ENCODE results near the gene SLC30A3.
"Not testable (repeated sequence)": the region's sequence is repeated elsewhere in the genome, so short reads cannot be mapped to it uniquely, and the experiment has no call there.

The SLC30A3 gene

DNA sequence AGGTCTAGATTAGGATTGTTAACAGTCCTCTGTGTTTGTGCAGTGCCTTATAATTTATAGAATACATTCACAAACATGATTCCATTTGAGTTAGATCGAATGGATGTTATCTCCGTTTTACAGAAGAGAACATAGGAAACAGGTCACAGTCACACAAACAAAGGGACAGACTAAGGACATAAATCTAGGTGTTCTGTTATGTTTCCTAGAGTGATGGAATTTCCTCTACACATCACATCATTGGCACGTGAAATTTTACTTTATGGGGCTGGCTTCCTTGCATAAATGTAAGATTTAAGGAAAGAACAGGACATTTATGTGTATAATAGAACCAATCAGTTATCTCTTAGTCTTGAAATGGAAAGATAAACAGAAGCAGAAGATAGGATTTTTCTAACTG, 25.8 kb upstream of the SLC30A3 start:
- DNase-seq (ENCODE audit: low read depth in 3 of 3, low spot score in 1 of 3), result no peak

DNA sequence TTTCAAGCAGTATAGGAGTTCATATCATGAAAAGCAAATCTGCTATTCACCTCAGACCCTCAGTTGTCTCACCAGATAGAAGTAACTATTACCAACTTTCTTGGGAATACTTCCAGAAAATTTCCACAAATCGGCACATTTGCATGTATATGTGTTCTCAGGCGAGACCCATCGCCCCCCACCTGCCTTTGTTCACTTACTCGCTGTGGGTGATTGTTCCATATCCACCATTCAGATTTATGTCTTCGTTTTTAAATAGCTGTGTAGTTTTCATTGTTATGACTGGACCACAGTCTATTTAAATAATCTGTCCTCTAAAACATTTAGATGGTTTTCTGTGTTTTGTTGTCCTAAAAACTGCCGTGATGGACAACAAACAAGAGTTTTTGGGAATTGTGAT, 22.6 kb upstream of the SLC30A3 start:
- DNase-seq (ENCODE audit: low read depth in 3 of 3, low spot score in 1 of 3), result no peak

DNA sequence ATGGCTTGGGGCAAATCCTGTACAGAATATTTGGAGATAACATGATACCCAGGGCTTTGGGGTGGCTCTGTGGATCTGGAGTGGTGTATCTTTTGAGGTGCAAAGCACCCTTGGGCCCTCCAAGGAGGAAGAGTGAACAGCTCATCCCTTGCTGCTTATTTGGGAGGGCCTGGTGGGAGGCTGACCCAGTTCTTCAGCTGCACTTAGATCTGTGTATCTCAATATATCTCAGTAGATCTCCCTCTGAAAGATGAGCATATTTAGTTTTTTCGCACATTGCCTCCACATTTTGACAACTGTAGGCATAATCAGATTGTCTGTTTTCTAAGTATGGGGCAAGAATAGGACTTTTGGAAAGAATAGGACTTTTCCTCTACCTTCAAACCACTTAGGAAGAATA, 22.1 kb upstream of the SLC30A3 start:
- no peak for DNase-seq (ENCODE audit: low read depth in 3 of 3, low spot score in 1 of 3)

DNA sequence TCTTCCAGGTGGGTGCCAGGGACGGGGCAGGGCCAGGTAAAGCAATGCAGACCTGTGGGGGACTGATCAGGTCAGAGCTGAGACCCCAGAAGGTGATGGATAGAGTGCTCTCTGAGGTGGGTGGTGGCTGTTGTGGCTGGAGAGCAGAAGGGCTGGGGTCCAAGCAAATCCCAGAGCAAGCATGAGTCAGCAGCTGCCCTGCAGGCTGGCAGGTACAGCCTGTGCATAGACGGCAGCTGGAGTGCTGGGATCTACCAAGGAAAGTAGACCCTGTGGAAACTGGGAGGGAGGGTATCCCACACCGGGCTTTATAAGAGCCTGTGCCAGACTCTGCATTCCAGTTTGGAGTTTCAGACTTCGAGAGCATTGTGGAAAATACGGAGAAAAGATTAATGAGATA, 20.0 kb upstream of the SLC30A3 start:
- DNase-seq (ENCODE audit: low read depth in 3 of 3, low spot score in 1 of 3), result no peak

DNA sequence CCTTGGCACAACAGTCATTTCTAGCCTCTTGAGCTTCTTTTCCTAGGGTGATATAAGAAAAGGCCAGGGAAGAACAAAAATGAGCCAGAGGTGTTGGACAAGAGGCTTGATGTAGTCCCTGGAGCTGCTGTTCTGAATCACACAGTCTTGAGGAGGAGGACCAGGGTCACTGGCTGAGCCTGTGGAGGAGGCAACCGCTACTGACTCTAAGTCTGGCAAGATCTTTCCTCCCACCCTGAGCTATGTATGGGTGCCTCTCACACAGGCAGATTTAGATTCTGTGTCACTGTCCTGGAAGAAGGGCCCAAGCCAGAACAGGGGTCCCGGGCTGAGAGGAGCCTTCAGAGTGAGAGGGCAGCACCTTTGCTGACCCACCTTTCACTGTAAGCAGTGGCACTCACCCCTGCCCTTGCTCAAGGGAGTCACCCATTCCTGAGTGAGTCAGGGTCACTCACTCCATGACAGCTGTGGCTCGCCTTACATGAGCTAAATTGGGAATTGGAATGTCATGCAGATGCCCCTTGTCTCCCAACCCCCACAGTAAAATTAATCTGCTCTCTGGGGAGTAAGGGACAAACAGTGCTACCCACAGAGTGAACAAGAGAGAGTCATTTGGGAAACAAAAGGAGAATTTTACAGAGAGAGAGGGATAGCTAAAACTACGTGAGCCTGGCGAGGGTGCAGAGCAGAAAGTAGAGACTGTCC, 19.2 kb upstream of the SLC30A3 start, which contains the start of gene TRIM54:
TRIM54 (plus strand) TSS at position 575 of the 705 bp plus-strand sequence. CDS start 303 bp downstream, outside the sequence.
- DNase-seq (ENCODE audit: low read depth in 3 of 3, low spot score in 1 of 3), result no peak

DNA sequence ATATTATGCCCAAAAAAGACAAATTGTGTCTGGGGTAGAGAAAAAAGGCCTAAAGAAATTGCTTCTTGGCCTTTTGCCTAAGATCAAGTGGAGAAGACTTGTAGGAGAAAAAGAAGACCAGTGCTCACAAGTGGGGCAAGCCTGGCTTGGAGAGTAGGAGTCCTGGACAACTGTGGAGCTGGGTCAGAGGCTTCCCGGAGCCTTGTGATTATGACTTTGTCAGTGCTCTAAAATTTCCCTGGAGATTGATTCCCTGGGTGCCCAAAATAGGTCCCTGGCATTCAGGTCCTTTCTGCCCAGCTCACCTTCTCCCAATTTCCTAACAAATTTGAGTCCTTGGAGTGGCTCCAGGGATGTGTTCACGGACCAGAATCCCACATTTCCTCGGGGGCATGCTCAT, 18.6 kb upstream of the SLC30A3 start:
- DNase-seq (ENCODE audit: low read depth in 3 of 3, low spot score in 1 of 3), result no peak

DNA sequence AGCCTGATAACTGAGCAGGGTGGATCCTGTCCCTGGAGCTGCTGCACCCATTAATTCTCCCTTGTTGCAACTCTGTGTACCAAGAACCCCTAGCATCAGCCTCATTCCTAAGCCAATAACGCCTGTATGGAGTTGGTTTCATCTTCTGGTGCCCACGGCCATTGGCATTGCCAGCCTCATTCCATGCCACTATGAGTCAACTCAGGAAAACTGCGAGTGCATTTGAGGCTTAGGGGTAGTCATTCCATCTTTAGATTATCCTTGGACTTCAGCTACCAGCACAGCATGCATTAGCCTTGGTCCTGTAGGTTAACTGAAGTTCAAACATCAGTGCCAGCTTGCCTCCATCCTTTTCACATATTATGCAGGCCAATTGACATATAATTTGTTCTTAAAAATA, 18.0 kb upstream of the SLC30A3 start:
- no peak for DNase-seq (ENCODE audit: low read depth in 3 of 3, low spot score in 1 of 3)

DNA sequence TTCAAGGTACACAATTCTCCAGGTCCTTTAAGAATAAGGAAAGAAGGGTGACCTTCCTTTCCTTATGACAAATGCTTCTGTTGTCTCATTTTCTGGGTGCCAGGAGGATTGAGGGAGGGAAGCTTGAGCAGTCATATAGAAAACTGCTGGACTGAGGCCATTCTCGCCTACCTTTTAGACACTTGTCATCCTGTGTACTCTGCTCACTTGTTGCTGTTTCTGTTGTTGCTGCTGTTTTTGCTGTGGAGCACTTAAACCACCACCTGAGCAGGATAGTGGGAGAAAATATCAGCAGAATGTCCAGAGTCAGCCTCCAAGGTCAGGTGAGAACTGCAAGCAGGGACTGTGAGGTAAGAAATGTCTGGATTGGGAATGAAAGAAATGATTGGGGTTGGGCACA, 15.2 kb upstream of the SLC30A3 start:
- no peak for DNase-seq (ENCODE audit: low read depth in 3 of 3, low spot score in 1 of 3)

DNA sequence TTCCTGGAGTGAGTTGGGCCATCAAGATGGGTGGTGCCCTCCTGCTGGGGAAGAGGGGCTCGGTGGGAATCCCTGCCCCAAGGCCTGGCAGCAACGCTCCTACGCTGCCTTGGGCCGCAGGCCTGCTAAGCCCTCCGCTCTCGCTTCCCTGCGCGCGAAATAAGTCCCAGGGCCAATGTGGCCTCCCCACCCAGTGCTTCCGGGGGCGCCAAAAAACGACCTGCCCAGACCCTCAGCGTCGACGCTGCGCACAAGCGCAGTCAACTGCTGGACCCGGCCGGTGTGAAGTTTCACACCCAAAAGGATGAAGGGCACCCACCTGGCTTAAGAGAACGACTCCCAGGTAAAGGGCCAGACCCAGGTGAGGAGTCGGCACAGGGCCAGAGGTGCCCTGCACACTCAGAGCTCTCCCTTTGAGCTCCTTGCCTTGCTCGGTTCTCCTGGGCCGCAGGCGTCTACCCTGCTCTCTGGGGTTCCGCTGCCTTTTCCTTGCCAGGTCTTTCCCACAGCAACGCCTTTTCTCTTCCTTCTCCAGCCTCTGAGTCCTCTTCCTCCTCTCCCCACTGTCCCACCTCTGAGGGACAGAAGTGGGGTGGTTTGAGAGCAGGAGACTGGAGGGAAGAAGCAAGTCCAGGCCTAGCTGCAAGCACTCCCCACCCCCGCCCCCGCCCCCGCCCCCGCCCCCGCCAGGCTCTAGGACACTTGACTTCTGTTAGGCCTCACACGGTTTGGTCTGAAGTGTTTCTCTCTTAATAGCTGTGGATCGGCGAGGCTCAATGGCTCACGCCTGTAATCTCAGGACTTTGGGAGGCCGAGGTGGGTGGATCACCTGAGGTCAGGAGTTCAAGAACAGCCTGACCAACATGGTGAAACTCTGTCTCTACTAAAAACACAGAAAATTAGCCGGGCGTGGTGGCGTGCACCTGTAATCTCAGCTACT, 12.6 kb upstream of the SLC30A3 start, which contains the start of gene DNAJC5G:
DNAJC5G (plus strand) TSS at position 223 of the 940 bp plus-strand sequence. CDS start 1,296 bp downstream, outside the sequence.
- DNase-seq (ENCODE audit: low read depth in 3 of 3, low spot score in 1 of 3), result no peak

DNA sequence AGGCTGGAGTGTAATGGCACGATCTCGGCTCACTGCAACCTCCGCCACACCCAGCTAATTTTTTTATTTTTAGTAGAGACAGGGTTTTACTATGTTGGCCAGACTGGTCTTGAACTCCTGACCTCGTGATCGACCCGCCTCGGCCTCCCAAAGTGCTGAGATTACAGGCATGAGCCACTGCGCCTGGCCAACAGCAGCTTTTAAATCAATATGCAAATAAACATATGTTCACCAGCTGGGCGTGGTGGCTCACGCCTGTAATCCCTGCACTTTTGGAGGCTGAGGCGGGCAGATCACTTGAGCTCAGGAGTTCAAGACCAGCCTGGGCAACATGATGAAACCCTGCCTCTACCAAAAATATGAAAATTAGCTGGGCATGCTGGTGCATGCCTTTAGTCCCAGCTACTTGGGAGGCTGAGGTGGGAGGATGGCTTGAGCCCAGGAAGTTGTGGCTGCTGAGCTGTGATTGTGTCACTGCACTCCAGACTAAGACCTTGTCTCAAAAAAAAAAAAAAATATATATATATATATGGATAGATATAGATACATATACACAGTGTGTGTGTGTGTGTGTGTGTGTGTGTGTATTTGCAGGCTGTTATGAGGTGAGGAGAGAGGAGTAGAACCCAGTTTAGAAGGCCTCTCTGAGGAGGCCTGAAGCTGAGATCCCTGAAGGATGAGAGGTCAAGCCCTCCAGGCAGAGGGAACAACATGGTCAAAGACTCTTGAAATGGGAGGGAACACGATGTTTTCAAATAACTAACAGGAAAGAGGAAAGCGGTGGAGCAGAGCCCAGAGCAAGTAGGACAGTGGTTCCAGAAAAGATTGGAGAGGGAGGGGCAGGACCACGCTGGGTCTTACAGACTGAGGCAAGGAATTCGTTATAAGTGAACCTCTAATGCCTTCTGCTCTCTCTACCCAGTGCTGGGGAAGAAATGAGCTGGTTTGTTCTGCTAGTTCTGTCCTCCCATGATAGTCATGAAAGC, 10.0 kb upstream of the SLC30A3 start:
- DNase-seq (ENCODE audit: low read depth in 3 of 3, low spot score in 1 of 3), result not testable (repeated sequence)

DNA sequence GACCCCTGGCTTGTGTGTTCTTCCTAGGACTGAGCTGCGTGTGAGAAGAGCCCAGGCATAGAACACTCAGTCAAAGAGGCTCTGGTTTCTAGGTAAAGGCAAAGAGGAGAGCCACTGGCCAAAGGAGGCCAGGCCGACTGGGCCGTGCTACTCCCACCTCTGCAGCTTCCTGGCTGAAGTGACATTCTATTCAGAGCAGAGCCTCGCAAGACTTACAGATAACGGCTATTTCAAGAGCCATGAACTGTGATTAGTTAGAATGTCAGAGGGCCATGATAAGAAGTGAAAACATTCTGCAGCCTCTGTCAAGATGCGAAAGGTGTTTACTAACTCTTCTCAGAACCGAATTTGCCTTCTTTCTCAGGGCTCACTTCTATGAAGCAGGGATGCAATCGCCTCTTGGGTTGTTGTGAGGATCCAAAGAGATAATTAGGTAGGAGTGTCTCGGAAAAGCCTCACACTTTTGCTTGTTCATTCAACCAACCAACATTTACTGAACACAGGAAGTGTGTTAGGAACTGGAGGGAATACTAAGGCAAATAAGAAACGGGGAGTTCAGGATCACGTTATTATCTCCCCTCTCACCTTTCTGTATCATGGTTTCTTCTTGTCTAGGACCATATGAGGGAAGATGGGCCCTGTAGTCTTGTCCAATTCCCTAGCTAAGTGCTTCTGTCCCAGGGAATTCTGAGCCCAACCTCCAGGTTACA, 8.9 kb upstream of the SLC30A3 start:
- DNase-seq (ENCODE audit: low read depth in 3 of 3, low spot score in 1 of 3), result no peak

DNA sequence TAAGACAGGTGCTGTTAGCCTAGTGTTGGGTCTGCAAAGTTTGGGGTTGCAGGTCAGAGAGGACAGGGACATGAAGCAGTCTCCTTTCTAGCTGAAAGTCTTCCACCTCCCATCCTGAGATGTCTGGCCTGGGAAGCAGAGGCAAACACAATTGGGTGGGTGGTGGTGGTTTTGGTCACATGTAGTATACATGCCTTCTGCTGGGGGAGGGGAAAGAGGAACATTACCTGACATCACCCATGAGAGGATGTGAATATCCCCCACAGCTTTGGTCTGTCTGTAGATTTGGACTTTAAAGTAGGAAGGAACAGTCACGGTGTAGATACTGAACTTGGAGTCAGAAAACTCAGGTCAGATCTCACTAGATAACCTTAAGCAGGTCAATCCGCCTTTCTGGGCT, 7.8 kb upstream of the SLC30A3 start:
- DNase-seq (ENCODE audit: low read depth in 3 of 3, low spot score in 1 of 3), result no peak

DNA sequence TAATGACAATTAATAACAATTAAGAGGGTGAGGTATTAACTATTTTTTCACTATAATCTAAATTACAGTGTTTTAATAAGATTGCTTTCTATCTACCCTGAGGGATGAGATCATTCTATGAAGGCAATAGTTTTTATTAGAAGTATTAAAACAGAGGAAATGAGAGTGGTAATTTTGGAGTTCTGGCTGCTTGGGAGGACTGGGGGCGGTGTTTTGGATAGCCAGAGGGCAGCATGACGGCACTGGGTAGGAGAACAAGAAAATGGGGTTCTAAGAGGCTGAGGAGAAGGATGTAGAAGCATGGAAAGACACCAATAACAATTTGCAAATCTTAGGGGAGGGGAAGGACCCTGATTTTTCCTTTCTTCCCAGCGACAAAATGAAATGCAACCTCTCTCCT, 7.3 kb upstream of the SLC30A3 start:
- no peak for DNase-seq (ENCODE audit: low read depth in 3 of 3, low spot score in 1 of 3)

DNA sequence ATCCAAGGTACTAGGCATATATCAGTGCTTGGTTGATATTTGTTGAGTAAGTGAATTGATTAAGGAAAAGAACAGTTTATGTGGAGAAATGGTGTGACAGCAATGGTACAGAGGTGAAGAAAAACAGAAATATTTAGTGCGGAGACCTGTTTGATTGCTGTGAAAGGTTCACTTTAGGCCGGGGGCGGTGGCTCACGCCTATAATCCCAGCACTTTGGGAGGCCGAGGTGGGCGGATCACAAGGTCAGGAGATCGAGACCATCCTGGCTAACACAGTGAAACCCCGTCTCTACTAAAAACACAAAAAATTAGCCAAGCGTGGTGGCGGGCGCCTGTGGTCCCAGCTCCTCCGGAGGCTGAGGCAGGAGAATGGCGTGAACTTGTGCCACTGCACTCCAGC, 5.4 kb upstream of the SLC30A3 start:
- not testable (repeated sequence) for DNase-seq (ENCODE audit: low read depth in 3 of 3, low spot score in 1 of 3)

DNA sequence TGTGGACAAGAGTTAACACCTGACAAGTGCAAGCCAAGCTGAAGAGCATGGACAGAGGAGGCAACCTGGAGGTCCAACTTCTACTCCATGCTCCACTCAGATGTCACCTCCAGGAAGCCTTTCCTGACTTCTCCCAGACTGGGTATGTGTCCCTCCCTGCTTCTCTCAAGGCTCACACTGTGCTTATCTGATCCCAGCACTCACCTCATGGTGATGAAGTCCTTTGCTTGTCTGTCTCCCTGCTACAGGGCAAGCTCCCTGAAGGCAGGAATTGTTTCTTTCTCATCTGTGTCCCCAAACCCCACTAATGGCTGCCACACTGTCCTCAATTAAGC, 2.7 kb upstream of the SLC30A3 start:
- DNase-seq (ENCODE audit: low read depth in 3 of 3, low spot score in 1 of 3), result no peak

DNA sequence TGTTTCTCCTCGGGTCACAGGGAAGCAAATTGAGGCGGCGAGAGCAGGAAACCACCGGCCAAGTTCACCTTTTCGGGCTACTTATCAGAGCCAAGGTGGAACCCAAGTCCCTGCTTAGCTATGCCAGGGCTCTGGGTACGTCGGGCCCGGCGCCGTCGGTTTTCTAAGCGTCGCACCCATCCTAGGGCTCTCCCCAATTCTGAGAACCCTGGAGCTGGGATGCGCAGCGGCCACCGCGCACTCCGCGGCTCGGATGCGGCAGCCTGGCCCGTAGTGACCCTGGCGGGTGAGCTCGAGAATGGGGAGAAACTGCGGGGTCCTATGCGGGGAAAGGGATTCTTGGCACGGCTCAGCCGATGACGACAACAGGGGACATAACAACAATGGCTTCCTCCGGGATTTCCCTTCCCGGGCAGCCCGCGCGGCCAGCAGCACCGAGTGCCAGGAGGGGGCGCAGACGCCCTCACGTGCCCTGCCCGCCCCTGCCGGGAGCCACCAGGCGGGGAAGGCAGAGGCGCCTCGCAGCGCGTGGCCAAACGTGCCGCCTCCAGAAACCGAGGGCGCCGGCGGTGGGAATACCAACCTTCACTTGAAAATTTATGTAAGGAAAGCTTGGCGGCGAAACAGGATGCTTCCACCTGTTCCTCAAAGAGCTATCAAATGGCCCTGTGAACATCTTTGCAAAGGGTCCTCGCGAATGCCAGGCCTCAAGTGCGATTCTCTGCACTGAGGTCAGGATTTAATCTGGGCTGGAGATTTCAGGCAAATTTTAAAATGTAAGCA, 2.1 kb upstream of the SLC30A3 start:
- peak; percentile 18 to 49 (median 31) for DNase-seq (ENCODE audit: low read depth in 3 of 3, low spot score in 1 of 3)

DNA sequence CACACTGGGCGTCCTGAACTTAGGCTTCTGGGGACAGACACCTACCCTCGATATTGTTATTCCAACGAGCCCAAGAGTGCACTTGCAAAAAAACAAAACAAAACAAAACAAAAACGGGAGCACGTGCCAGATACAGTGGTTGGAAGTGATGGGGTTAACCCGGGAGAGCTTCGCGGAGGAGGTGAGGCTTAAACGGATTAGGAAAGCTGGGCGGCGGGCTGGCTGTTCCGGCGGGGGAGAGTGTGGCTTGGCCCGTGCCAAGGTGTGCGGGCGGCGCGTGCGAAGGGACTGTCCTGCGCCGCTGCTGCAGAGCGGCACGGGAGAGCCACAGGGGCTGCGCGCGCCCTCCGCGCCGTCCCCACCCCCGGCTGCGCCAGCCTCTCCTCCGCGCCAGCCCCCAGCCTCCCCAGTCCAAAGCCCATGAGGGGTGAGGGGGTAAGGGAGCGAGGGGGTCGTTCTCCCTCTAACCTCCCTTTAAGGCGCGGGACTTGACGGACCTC, 1.5 kb upstream of the SLC30A3 start:
- DNase-seq (ENCODE audit: low read depth in 3 of 3, low spot score in 1 of 3), result no peak

DNA sequence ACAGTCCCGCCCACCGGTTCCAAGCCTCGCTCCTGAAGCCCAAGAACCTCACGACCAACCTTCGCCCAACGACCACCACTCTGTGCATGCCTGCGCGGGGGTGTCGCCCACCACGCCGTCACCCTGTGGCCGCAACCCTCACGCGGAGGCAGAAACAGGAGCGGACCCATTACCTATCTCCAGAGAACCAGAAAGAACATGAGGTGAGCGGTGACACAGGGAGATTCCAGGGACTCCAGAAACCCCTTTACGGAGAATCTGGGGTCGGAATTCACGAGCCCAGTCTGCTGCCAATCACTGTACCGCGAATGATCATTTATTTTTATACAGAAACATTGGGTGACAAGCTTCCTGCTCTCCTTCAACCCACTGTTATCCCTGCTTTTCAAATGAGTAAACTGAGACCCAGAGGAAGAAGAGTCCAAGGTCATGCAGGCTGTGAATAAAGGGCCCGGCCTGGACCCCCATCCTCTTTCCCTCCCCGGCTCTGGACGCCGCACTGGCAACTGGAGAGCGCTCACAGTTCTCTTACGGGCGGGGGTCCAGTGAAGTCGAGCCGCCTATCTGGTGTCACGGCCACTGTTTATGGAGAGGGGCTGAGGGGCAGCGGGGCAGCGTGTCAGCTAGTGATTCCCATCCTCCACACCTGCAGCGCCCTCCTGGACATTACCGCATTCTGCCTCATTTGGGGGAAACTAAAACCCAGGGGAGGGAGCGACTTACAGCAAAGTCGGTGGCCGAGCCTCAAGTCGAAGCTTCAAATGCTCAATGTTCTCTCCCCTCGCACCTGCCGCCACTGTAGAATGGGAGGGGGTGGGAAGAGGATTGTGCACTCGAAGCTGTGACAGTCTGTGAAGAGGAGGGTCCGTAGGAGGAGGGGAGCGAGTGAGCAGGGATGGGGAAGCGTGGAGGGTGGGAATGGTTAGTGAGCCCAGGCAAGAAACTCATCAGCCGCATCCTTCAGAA, 723 bp upstream of the SLC30A3 start:
- no peak for DNase-seq (ENCODE audit: low read depth in 3 of 3, low spot score in 1 of 3)
